ENCODE measurements around the gene TAF3. TPM values are rescaled to one million over a fixed set of nuclear protein-coding genes. Genes with fewer than 3 reads are reported as not detected.
A peak's percentile ranks its signal among the peaks of the same experiment; 100 is the strongest.
"Not testable (repeated sequence)": the region's sequence is repeated elsewhere in the genome, so short reads cannot be mapped to it uniquely, and the experiment has no call there.

TAF3 gene
- total RNA-seq, 1 donor from 2014 or later: 2.5 TPM

GRCh38 chr10:7810443-7810842, 7.9 kb upstream of the TAF3 start:
- DNase-seq (ENCODE audit: low read depth): no peak

GRCh38 chr10:7811000-7811399, 7.3 kb upstream of the TAF3 start:
- no peak for DNase-seq (ENCODE audit: low read depth)

GRCh38 chr10:7811743-7812142, 6.6 kb upstream of the TAF3 start:
- DNase-seq (ENCODE audit: low read depth): not testable (repeated sequence)

- no peak for DNase-seq (ENCODE audit: low read depth)
Observed at GRCh38 chr10:7813481-7813880, 4.8 kb upstream of the TAF3 start.

GRCh38 chr10:7817576-7817975, 729 bp upstream of the TAF3 start:
- no peak for DNase-seq (ENCODE audit: low read depth)

- DNase-seq (ENCODE audit: low read depth): no peak
Observed at GRCh38 chr10:7817984-7818294, 366 bp upstream of the TAF3 start.

- DNase-seq (ENCODE audit: low read depth): peak; percentile 45
Observed at GRCh38 chr10:7819121-7819460, 786 bp downstream of the TAF3 start.

- no peak for DNase-seq (ENCODE audit: low read depth)
Observed at GRCh38 chr10:7824251-7824650, 5.9 kb downstream of the TAF3 start.

GRCh38 chr10:7826971-7827370, 8.7 kb downstream of the TAF3 start:
- DNase-seq (ENCODE audit: low read depth): peak; percentile 23

- no peak for DNase-seq (ENCODE audit: low read depth)
Observed at GRCh38 chr10:7829289-7829834, 11.1 kb downstream of the TAF3 start.

GRCh38 chr10:7832060-7832459, 13.8 kb downstream of the TAF3 start:
- no peak for DNase-seq (ENCODE audit: low read depth)

GRCh38 chr10:7833210-7833609, 14.9 kb downstream of the TAF3 start:
- no peak for DNase-seq (ENCODE audit: low read depth)

GRCh38 chr10:7834262-7834661, 16.0 kb downstream of the TAF3 start:
- no peak for DNase-seq (ENCODE audit: low read depth)

- DNase-seq (ENCODE audit: low read depth): no peak
Observed at GRCh38 chr10:7836571-7836970, 18.3 kb downstream of the TAF3 start.

- no peak for DNase-seq (ENCODE audit: low read depth)
Observed at GRCh38 chr10:7846591-7846990, 28.3 kb downstream of the TAF3 start.

GRCh38 chr10:7853226-7853842, 35.0 kb downstream of the TAF3 start:
- no peak for DNase-seq (ENCODE audit: low read depth)

- peak; percentile 73 for DNase-seq (ENCODE audit: low read depth)
Observed at GRCh38 chr10:7853890-7854289, 35.6 kb downstream of the TAF3 start.

GRCh38 chr10:7855205-7855604, 36.9 kb downstream of the TAF3 start:
- DNase-seq (ENCODE audit: low read depth): no peak

- DNase-seq (ENCODE audit: low read depth): peak; percentile 70
Observed at GRCh38 chr10:7856678-7857077, 38.4 kb downstream of the TAF3 start.

- peak; percentile 11 for DNase-seq (ENCODE audit: low read depth)
Observed at GRCh38 chr10:7857262-7857661, 39.0 kb downstream of the TAF3 start.

- no peak for DNase-seq (ENCODE audit: low read depth)
Observed at GRCh38 chr10:7861509-7862120, 43.3 kb downstream of the TAF3 start.

- no peak for DNase-seq (ENCODE audit: low read depth)
Observed at GRCh38 chr10:7862121-7862514, 43.8 kb downstream of the TAF3 start.

- no peak for DNase-seq (ENCODE audit: low read depth)
Observed at GRCh38 chr10:7866176-7866575, 47.9 kb downstream of the TAF3 start.

GRCh38 chr10:7872041-7872442, 53.7 kb downstream of the TAF3 start:
- peak; percentile 28 for DNase-seq (ENCODE audit: low read depth)

Measured in renal cortical epithelial cell (primary cell).